HepG2 (cell line): ENCODE measurements around the gene PLAGL2. TPM values are rescaled to one million over a fixed set of nuclear protein-coding genes. Genes with fewer than 3 reads are reported as not detected.

Experiments used
- AKAP8 ChIP-seq: sonication (generic); formaldehyde crosslinking; IDR thresholded peaks from 2 replicates; pipeline ENCODE4 v1.5.1; 2020; ENCODE audit warnings: mild to moderate bottlenecking, missing genetic modification reagents
- EEA1 ChIP-seq: sonication (generic); formaldehyde crosslinking; IDR thresholded peaks from 2 replicates; pipeline ENCODE4 v1.5.1; 2020; ENCODE audit warnings: mild to moderate bottlenecking, missing genetic modification reagents, borderline replicate concordance
- GABPA ChIP-seq, 2 experiments: IDR thresholded peaks; 2 replicates each; pipeline ENCODE4 v1.6.1; 2011 to 2016; ENCODE audit warnings: low read depth in 2 of 2, low read length in 1 of 2, missing biosample characterization in 1 of 2, missing genetic modification characterization in 1 of 2
- PAX8 ChIP-seq: sonication (generic); formaldehyde crosslinking; IDR thresholded peaks from 2 replicates; pipeline ENCODE4 v1.8.0; 2022; ENCODE audit warnings: mild to moderate bottlenecking, missing genetic modification reagents, borderline replicate concordance
- SMAD1 ChIP-seq: sonication (generic); formaldehyde crosslinking; IDR thresholded peaks from 2 replicates; pipeline ENCODE4 v1.4.0; 2020; ENCODE audit warnings: missing genetic modification reagents, low read depth, mild to moderate bottlenecking, borderline replicate concordance
- SP4 ChIP-seq: sonication (generic); formaldehyde crosslinking; IDR thresholded peaks from 2 replicates; pipeline ENCODE4 v1.8.1; 2023; ENCODE audit warnings: mild to moderate bottlenecking, missing genetic modification reagents
- ZNF138 ChIP-seq: sonication (generic); formaldehyde crosslinking; IDR thresholded peaks from 2 replicates; pipeline ENCODE4 v1.5.0; 2020; ENCODE audit warnings: mild to moderate bottlenecking, low read depth, missing genetic modification reagents
- ZNF224 ChIP-seq: sonication (generic); formaldehyde crosslinking; IDR thresholded peaks from 2 replicates; pipeline ENCODE4 v1.5.0; 2020; ENCODE audit warnings: mild to moderate bottlenecking, missing genetic modification reagents
- ZNF737 ChIP-seq: sonication (generic); formaldehyde crosslinking; IDR thresholded peaks from 2 replicates; pipeline ENCODE4 v1.5.0; 2020; ENCODE audit warnings: missing genetic modification reagents, mild to moderate bottlenecking, borderline replicate concordance
- polyA plus RNA-seq, 8 experiments: library from polyadenylated mRNA; depleted of rRNA in 3 of 8; stranded (reverse) in 7 of 8; unstranded in 1 of 8; fragments of >200 nt; fragmentation: Illumina TruSeq in 4 of 8; extraction: Trizol in 4 of 8; gene quantifications; 2 replicates each; pipeline versions ENCODE4 v1.2.1 to v1.2.3, GENCODE V29; 2011 to 2016; ENCODE audit warnings: low read depth in 4 of 8, missing spikeins in 1 of 8, mixed read lengths in 1 of 8; ENCODE audit not compliant: insufficient read depth in 1 of 8
- total RNA-seq, 5 experiments: library from RNA; depleted of rRNA; stranded (reverse); fragments of >200 nt; fragmentation: Illumina TruSeq; extraction: Trizol; gene quantifications; 2 replicates each; pipeline ENCODE4 v1.2.3, GENCODE V29; 2016; ENCODE audit warnings: low read depth in 1 of 5
- TF ChIP-seq, protein P1 (sequence below): sonication (generic); formaldehyde crosslinking; IDR thresholded peaks from 2 replicates; pipeline ENCODE4 v1.8.1; 2023; ENCODE audit warnings: mild to moderate bottlenecking, missing genetic modification reagents
- TF ChIP-seq, protein P2 (sequence below): sonication (generic); formaldehyde crosslinking; IDR thresholded peaks from 2 replicates; pipeline ENCODE4 v1.4.0; 2020; ENCODE audit warnings: missing genetic modification reagents

PLAGL2 gene
- total and polyA plus RNA-seq, 2 of the 13 experiments (the other 11 are each of a cell fraction or from before 2014, with no cell fraction given), result 15.2 to 15.3 TPM

DNA sequence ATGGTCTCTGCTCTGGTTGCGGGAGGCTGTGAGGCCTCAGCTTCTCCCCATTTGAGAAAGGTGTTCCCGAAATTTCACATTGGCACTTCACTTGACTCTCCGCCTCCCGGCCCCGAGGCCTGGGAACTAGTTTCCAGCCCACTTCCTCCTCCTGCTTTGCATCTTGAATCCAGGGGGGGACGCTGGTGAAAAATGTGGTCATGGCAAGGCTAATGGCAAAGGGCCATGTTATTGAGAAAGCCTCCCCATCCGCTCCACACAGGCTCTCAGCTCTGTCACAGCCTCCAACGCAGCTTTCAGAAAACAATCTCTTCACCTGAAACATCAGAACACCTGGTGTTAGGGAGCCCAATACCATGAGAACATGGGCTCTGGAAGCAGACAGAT, 5.6 kb downstream of the PLAGL2 start (continued):
- TF ChIP-seq, protein P1, sequence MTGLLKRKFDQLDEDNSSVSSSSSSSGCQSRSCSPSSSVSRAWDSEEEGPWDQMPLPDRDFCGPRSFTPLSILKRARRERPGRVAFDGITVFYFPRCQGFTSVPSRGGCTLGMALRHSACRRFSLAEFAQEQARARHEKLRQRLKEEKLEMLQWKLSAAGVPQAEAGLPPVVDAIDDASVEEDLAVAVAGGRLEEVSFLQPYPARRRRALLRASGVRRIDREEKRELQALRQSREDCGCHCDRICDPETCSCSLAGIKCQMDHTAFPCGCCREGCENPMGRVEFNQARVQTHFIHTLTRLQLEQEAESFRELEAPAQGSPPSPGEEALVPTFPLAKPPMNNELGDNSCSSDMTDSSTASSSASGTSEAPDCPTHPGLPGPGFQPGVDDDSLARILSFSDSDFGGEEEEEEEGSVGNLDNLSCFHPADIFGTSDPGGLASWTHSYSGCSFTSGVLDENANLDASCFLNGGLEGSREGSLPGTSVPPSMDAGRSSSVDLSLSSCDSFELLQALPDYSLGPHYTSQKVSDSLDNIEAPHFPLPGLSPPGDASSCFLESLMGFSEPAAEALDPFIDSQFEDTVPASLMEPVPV, result no peak
- TF ChIP-seq SMAD1 (CRISPR knock-in tag) (no peak), EEA1 (CRISPR knock-in tag) (no peak), ZNF224 (no peak), GABPA (IDR thresholded peaks at IDR 0.05; ENCODE audit: low read depth, low read length) (no peak), GABPA (CRISPR knock-in tag; IDR thresholded peaks at IDR 0.05; ENCODE audit: low read depth) (no peak), PAX8 (CRISPR knock-in tag) (no peak), SP4 (CRISPR knock-in tag) (0 out of 2 replicates have a peak, but pooled peaks have one; percentile 30), ZNF737 (CRISPR knock-in tag) (0 out of 2 replicates have a peak, but pooled peaks have one; percentile 11), ZNF138 (CRISPR knock-in tag) (no peak), AKAP8 (CRISPR knock-in tag) (no peak)
- TF ChIP-seq, protein P2, sequence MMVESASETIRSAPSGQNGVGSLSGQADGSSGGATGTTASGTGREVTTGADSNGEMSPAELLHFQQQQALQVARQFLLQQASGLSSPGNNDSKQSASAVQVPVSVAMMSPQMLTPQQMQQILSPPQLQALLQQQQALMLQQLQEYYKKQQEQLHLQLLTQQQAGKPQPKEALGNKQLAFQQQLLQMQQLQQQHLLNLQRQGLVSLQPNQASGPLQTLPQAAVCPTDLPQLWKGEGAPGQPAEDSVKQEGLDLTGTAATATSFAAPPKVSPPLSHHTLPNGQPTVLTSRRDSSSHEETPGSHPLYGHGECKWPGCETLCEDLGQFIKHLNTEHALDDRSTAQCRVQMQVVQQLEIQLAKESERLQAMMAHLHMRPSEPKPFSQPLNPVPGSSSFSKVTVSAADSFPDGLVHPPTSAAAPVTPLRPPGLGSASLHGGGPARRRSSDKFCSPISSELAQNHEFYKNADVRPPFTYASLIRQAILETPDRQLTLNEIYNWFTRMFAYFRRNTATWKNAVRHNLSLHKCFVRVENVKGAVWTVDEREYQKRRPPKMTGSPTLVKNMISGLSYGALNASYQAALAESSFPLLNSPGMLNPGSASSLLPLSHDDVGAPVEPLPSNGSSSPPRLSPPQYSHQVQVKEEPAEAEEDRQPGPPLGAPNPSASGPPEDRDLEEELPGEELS (CRISPR knock-in tag), result no peak
